SK-N-MC (cell line): ENCODE data around the gene SLC25A13.

Experiments
- EZH2 ChIP-seq: fragments of 200-600 bp; sonication (generic); IDR thresholded peaks from one replicate; pipeline ENCODE4 v1.6.1; 2017; ENCODE audit warnings: antibody characterized with exemption
- FOXP2 ChIP-seq: optimal IDR thresholded peaks from 2 replicates; pipeline ENCODE3; 2011; ENCODE audit warnings: mild to moderate bottlenecking, moderate library complexity; ENCODE audit not compliant: insufficient read depth; ENCODE audit errors: extremely low read length, control extremely low read depth
- POLR2AphosphoS5 ChIP-seq: IDR thresholded peaks from 2 replicates; pipeline ENCODE4 v1.6.1; 2012; ENCODE audit warnings: mild to moderate bottlenecking, low read depth, low read length, borderline replicate concordance

GRCh38 chr7:96120445-96121225 is 201.3 kb downstream of the SLC25A13 start:
- TF ChIP-seq EZH2 (no peak), POLR2AphosphoS5 (no peak), FOXP2 (no peak)
